GM19238 (cell line): ENCODE measurements around the gene PANX1.

Source experiments
- DNase-seq: peaks from one replicate; pipeline ENCODE4 v3.0.0; 2011; ENCODE audit warnings: low spot score; ENCODE audit not compliant: insufficient read length

Gene PANX1

DNA sequence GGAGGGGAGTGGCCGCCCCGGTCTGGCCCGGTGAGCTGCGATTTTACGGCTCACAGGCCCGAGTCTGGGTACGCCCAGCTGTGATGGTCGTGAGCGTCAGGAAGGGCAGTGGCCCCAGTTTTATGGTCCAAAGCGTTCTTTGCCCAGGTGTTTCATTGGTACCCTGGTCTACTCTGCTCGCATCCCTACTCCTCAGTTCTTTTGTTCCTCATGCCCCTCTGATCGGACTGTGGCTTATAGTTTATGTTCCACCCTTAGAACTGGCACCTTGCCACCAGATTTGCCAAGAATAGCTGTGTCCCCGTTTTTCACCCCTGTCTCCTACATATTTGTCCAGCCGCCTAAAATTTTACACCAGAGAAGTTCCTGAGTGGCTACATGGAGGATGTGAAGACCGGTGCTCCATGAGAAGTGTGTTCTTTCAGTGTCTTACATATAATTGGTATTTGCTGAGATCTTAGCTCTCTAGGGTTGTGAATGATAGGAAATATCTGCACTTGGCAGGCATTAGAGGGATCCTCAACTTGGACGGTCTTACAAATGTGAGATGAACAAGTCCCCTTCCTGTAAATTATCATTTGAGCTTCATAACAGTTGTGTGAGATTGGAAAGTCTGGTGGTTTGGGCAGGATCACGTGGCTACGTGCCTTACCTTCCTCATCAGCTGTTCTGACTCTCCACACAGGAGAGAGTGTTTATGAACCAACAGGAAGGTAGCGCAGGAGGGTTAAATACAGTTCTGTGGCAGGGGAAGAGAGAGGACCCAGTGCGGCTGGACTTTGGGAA lies 1.1 kb downstream of the PANX1 start:
- DNase-seq, result no peak

- DNase-seq, result no peak
Measured at GRCh38 chr11:94130298-94131046, 1.8 kb downstream of the PANX1 start.

DNA sequence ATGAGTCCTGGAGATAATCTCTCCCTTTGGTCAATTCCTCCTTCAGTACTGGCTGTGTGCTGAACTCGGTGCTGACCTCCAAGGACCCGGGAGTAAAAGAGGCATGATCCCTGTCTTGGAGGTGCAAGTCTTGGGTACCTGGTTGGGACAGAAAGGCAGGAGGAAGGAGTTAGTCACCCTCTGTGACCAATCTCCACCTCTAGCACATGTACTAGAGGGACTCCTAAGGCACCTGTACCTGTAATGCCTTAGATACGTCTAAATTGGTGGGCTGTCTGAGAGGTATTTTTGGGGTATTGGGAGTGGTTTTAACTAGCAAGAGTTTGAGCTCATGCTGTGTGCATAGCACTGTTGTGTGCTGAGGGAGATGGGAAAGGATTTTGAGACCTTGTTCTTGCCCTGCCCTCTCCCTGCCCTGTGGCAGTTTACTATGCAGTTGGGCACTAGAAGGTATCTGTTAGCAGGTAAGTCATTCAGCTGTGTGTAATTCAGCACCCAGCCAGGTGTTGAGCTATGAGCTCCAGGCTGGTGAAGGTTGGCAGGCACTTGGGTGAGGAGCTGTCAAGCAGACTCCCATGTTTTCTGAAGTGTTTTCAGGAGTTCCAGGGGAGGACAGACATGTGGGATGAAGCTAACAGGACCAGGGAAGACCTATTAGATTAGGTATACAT lies 2.5 kb downstream of the PANX1 start:
- DNase-seq, result no peak

GRCh38 chr11:94131718-94132115 lies 3.1 kb downstream of the PANX1 start:
- no peak for DNase-seq

DNA sequence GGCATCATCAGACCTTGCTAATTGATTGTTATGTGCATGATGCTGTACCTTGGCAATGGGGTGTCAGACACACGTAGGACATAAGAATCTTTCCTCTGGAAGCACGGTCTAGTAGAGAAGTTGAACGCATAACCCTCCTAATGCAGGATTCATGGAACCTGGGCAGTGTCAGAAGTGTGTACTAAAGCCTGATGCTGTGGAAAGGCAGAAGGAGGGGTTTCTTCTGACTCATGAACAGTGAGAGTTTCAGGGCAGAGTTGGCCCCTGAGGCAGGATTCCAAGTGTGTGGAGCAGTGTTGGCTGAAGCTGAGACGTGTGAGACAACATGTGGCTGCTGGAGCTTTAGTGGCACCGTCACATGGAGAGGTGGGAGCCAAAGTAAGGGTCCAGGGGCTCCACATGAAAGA lies 3.5 kb downstream of the PANX1 start:
- no peak for DNase-seq

- no peak for DNase-seq
Measured at GRCh38 chr11:94132823-94133408, 4.3 kb downstream of the PANX1 start.

DNA sequence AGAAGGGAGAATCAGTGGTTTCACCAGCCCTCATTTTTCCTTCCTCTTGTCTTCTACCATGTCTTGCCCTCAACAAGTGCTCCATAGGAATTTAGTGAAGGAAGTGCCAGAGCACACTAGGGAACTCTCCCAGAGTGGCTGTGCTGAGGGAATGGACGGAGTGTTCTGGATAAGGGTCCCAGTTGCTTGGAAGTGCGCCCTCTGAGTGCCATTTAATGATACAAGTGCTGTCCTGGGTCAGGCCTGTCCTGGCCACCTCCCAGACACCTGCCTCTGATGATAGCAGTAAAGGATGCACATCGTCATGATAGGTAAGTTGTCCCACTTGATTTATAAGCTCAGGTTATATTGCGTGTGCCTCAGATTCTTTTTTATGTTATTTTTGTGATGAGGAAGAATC lies 5.1 kb downstream of the PANX1 start:
- DNase-seq, result no peak

DNA sequence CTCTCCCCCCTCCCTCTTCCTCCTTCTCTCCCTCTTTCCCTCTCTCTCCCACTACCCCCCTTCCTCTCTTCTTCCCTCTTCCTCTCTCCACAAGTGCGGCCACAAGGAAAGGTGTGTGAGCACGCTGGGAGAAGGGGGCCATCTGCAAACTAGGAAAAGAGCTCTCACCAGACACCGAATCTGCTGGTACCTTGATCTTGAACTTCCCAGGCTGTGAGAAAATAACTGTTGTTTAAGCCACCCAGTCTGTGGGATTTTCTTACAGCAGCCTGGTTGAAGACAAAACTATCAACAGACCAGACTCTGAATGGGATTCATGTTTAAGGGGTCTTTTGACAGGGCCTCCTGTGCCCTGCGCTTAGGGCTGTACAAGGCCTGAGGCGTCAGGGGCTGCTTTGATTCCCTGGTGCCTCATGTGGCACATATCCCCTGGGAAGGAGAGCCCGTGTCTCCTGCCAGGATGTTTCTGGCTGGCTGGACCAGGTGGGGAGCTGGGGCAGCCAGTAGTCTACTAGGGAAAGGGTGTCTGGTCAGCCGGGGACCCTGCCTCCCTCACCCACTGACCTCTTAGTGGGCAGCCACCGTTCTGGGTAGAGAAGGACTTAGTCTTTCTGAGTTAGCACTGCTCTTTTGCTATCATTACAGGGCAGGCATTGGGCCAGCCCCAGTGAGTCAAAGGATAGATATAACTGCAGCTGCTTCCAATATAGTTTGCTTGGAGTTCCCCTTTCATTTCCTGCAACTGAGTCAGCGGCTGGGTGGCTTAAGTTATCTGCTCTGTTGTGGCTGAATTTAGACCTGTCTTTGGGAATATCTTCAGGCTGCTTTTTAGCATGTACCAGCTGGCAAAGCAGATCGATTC lies 6.2 kb downstream of the PANX1 start:
- DNase-seq, result no peak

- no peak for DNase-seq
Measured at GRCh38 chr11:94139416-94139815, 10.8 kb downstream of the PANX1 start.

GRCh38 chr11:94140154-94140655 lies 11.6 kb downstream of the PANX1 start:
- no peak for DNase-seq

DNA sequence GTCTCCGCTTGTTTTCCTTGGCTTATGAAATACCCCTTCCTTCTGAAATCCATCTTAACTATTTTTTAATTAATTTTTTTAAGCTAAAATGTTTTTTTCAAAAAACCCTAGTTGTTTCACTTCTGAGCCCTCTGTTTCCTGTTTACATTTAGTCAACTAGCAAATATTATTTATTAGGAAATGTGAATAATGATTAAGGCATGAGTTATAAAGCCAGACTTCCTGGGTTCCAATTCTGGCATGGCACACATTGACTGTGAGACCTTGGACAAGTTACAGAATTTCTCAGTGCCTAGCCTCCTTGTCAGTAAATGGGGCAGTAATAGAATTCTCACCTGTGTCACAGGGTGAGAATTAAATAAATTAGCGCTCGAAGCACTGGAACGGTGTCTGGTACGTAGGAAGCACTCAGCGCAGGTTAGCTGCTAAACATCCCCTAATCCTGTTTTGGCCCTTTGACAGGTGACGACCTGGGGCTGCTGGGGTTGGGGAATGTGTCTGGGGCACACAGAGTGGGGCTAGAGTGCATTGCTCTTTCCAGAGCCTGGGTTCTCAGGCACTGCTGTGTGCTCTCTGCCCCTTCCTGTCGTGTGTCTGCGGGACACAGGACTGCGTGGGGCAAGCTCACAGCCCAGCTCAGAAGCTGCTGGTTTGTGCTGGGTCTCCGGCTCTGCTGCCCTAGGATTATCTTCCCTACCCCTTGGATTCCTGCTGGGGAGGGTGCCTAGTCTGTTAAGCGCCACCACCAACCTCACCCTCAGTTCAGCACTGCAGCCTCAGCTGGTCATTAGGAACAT lies 13.1 kb downstream of the PANX1 start:
- DNase-seq, result no peak

DNA sequence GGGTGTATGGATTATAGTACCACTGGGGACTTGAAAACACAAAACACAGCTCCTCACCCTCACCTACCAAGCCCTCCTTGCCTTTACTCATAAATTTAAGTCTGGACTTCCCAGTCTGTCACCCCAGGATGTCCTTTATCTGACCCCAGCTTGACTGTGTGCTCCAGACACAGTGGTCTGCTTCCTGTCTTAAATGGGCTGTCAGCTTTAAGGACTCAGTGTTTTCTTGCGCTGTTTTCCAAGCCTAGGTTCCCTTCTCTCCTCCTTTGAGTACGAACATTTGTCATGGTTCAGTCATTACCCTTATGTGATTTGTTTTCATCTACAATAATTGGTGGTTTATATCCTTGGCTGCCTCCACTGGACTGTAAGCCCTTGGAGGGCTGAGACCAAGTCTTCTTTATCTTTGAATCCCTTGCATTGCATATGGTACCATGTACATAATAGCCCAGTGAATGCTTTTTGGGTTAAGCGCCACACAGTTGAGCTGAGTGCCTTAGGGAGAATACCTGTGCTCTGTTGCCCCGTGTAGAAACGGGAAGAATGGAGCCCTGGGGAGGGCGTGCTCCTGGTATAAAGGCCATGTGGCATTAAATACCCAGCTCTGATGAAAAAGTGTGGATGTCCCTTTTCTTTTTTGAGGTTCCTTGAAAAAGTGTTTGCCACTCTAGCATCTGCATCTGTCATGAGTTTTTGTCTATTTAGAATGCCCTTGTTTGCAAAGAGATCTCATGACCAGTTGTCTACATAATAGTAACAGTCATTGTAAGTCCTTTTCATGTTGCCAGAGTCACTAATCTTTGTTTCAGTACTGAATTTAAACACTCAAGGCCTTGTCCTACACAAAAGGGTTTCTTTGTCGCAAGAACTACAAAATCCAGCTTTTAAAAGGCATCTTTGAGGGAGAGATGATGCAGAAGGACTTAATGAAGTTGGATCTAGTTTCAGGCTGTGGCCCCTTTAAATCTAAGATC lies 14.0 kb downstream of the PANX1 start:
- no peak for DNase-seq

- DNase-seq, result no peak
Measured at GRCh38 chr11:94144216-94144615, 15.6 kb downstream of the PANX1 start.

DNA sequence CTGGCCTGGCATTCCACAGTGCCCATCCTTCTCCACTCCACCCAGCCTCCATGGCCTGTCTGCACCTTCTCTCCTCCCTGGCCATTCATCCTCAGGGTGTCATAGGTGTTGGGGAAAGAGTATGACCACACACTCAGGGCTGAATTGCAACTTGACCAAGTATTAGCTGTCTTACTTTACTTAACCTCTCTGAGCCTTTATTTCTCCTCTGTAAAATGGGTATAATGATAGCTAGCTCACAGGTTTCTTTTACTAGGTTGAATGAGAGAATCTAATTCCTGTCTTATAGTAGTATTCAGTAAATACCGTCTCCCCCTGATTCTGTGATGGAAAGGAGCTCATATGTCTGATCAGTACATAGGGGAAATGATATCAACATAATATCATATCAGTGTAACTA lies 16.0 kb downstream of the PANX1 start:
- DNase-seq, result no peak

DNA sequence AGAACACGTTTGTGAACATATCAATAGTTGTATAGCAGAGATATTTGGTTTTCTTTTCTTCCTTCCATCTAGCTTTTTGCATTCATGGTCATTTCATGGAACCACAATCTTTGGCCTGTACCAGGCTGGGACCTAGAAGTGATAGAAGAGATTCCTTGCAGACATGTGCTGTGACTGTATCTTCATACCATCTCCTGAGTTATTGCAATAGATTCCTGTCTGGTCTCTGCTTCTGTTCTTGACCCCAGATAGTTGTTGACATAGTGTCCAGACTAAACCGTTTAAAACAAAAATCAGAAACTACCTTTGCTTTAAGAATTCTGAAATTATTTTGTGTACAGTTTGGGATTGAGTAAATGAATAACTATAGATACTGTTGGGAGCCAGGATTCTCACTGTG lies 16.8 kb downstream of the PANX1 start:
- DNase-seq, result no peak

DNA sequence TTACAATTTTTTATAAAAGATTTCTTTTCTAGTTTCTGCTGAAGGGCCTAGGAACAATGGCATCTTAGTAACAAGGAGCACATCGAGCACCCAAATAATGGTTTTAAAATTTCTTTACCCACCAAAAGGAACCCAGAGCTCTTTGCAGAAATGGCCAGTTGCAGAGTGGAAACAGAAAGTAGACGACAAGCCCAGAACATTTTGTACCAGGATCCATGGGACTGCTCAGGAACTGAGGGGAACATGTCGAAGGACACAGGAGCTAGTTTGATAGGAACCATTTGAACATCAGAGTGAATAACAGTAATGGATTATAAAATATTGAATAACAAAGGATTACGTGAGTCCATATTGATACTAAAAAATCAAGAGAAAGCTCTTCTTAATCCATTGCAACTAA lies 17.3 kb downstream of the PANX1 start:
- DNase-seq, result no peak

- DNase-seq, result no peak
Measured at GRCh38 chr11:94147433-94147845, 18.8 kb downstream of the PANX1 start.

DNA sequence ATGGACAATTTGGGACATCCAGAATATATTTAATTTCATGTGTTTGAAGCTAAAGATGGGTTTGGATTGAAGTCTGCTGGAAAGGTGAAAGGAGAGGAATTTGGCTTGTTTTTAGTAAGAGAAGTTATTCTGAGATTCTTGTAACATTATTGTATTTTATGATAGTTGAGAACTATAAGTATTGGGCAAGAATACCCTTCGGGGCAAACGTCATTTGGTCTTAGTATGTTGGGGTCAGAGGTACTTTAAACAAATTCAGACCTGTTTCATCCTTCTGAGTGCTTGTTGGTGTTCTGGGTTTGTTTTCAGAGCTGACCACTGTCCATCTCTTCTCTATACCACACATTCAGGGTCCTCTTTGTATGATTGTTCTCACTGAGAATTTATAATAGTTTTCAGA lies 19.5 kb downstream of the PANX1 start:
- no peak for DNase-seq
